HG02571 (cell line): ENCODE measurements around the gene OLFM4.

Source experiments
- ATAC-seq: cut with Tn5 transposase; IDR thresholded peaks from one replicate; pipeline ENCODE4 v1.9.1; 2021; ENCODE audit warnings: mild to moderate bottlenecking, moderate library complexity; ENCODE audit not compliant: unreplicated experiment

OLFM4 gene

DNA sequence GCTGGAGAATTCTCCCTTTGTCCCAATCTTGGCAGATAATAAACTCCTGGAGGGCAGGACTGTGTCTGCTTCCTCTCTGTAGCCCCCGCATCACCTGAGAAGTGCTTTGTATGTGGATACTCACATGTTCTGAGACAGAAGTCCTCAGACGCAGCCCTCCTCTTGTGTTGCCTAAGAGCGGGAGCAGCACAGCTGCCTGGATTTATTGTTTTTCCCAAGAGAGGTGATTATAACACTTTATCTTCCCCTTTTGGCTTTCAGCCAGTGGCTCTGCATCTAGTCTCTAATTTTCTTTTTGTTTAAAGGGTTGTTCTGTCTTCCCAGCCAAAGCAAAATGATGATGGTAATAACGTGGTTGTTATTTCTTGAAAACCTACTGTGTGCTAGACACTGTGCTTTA, 36.1 kb downstream of the OLFM4 start:
- ATAC-seq: no peak

DNA sequence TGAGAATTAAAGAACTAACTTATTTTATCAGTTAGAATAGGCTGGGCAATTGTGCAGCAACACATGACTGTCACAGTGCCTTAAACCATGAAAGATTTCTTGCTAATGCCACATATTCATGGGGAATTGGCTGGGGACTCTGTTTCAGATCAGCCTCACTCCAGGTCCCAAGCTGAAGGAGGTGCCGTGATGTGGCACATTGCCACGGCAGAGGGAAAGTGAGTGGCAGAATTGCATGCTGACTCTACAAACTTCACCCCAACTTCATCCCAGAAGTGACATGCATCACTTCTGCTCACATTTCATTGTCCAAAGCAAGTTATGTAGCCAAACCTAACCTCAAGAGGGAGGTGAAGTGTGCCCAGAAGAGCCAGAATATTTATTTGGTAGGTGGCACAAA, 37.8 kb downstream of the OLFM4 start:
- ATAC-seq: no peak

DNA sequence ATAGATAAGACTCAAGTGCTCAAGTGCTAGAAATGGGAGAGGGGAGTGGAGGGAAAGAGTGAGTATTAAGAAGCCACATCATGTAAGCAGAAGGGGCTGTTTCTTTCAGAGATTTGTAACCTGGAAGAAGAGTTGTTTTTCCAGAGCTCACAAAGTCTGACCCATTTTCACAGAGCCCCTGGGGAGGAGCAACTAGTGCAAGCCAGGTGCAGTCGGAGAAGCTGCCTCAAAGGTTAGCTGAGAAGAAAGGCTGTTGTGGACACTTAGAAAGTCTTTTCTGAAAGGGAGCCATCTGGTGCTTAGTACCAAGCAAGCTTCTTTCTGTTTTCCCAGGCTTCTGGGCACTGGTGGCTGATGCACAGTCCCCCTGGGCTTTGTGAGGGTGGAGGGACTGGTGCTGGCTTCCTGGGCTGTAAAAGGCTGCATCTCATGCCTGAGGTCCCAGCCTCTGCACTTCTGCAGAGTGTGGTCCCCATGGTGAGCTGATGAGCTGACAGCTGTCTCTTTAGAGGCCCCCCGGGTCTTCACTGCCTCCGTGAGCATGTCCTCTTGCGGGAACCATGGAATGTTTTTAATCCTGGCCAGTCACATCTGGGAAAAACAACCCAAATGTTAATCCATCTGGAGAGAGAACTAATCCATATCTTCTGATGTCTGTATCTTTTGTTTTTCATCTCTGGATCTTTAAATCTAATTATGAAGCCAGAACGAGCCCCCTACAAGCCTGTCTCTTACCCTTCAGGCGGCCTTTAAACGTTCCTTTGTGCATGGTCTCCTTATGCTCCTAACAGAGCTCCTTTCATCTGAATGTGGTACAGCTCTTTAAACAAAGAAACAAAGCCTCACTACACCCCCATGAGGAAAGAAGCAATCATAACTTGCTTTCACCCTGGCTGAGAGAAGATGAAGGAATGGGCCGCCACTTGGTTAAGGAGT, 40.2 kb downstream of the OLFM4 start:
- no peak for ATAC-seq

DNA sequence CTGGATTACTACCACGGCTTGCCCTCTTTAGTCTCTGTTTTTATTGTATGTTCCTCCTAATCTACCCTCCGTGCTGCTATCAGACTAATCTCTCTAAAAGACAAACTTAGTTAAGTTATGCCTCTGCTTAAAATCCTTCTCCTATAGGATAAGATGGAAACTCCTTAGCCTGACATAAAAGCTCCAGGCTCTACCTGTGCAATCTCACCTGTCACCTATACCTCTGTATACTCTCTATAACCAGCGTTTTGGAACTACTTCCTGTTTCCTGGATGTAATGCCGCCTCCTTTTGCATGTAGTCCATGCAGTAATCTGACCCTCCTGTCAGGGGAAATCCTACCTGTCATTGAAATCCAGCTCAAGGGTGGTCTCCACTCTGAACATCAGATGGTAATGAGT, 41.2 kb downstream of the OLFM4 start:
- ATAC-seq: no peak

DNA sequence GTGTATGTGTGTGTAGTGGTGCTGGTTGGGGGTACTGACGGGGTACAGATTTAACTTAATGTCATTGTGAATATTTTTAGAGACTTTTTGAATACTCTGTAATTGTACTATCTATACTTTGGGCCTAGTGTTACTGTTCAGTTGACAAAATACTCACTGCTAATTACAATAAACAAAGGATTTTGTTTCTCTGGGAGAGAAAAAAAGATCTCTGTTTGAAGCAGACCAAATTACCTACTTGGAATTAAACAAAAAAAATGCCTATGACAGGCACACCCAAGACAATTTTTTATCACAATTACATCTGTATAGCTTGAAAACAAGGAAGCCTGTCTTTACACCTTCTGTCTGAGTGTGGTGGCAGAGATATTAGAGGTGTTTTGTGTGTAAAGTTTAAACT, 45.1 kb downstream of the OLFM4 start:
- no peak for ATAC-seq

DNA sequence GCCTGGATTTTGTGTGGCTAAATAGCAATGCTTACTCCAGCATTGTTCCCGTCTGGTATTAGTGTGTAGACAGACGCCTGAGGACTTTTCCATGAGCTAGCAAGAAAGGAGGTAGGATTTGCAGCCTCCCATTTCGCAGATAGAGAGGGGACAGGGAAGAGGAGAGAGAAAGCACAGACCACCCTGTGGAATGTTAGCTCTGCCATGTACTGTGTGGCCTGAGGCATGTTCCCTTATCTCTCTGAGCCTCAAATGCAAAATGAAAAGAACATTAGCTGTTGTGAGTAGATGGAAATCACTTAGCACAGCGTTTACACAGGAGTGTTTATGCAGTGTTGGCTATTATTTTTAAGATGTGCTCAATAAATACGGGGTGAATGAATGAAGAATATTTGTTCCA, 45.5 kb downstream of the OLFM4 start:
- ATAC-seq: no peak

DNA sequence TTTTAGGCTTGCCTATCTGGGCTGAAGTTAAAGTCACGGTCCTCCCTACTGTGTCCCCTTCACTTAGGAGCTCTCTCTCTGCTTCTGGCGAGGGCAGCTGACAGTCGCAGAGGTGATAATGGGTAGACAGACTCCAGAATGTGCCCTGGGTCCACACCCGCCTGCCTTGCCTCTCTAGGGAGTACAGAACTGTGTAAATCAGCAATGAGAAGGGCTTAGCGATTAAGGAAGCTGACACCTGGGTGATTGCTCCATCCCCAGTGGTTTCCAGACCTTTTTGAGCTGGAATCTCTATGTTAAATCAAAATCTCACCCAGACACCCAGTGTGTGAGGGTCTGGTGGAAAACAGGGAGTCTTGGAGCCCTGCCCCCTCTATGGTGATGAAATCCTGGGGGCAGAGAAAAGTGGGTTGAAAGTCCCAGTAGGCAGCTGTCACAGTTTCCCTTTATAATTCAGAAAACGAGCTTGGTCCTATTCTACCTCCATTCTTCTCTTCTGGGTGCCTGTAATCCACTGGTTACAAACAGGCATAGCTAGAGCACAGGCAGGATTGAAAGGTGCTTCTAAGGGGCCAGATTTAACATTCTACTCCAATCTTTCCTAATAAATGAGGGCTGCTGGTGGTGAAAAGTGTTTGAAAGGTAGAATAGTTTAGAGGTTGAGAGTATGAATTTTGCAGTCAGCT, 46.9 kb downstream of the OLFM4 start:
- no peak for ATAC-seq

DNA sequence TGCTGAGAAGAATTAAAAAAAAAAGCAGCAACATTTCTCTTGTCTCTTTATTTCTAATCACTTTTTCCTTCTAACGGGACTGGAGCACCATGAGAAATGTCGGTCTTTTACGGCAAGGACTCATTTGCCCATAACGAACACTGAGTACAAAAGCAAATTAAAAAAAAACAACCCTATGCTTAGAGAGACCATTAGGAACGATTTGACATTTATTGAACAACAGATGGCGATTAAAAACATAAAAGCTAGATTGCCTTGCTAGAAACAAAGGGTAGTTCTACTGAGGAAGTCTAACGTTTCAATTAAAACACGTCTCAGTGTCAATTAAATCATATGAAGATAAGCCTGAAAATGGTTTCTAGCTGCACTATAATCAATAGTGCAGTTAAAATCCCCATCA, 51.1 kb downstream of the OLFM4 start:
- no peak for ATAC-seq

DNA sequence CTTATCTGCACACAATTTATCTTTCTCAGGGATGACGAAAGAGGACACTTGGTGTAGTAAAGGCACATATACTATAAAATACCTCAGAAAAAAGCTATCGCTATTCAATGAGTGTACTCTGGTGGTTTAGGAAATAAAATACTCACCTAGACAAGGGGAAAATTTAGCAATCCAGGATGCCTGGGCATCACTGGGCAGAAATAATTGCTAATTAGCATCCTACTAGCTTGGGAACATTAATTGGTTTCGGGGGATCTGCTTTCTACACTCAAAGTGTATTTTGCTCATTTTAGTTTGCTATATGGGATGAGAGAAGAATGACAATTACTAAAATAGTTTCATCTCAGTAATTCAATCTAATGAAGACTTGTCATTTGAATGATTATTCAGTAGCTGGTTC, 60.3 kb downstream of the OLFM4 start:
- no peak for ATAC-seq

DNA sequence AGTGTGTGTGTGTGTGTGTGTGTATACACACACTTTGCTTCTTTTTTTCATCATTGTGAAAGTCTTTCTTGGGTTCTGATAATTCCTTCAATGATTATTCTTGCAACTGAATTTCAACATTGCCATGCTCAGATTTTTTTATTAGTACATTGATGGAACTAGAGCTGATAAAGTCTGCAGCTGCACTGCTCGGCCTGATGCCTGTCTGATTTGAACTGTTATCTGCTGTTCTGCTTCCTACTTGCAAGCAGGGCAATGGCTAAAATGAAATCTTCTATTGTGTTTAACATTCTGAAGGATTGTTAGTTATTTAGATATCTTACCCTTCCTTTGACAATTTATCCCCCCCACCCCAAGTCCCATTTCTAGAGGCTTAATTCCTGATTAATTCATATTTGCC, 61.3 kb downstream of the OLFM4 start:
- no peak for ATAC-seq

DNA sequence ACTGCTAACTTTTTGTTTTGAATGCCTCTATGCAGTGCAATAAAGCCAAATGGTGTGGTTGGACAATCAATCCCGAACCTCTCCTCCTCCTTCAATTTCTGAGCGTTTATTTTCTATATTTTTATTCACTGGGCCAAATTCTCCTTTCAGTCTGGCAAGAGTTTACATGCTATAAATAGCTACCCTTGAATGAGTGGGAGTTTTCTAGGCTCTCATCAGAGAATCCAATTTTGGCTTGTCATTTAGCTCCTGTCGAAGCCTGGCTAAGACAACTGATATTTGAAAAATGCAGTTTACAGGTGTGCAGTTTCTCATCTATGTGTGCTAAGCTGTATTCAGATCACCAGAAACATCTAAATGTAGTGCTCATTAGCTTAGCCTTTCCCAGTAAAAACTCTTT, 61.8 kb downstream of the OLFM4 start:
- no peak for ATAC-seq

DNA sequence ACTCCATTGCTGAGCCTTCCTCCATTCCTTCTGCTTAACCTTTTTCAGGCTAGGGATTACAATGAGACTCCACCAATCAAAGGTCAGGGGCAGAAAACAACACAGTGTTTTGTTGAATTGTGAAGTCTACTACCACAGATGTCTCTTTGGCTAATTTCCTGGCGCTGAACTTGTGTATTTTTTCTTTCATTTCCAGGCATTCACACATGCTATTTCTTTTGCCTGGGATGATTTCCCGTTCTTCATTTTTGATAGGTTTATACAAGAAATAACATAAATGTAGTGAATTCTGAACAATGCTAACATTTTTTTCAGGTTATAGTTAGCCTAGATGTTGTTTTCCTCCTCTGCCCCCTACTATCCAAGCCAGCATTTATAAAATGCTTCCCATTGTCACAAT, 64.3 kb downstream of the OLFM4 start:
- no peak for ATAC-seq

DNA sequence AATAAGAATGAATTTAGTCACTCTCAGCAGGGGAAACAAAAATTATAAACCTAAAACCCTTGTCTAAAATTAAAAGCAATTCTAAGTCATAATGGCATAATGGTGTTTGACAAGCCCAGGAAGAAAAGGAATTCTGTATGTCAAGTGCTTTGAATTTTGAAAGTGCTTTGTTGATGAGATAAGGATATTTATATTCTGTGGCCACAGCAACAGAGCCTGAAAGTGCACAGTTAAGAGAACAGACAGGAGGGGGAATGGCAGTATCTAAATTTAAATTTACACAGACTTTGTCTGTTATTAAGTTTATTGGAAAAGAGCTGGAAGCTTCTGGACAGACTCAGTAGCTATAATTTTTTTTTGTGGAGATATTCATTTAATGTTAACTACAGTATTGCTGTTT, 69.8 kb downstream of the OLFM4 start:
- ATAC-seq: no peak

DNA sequence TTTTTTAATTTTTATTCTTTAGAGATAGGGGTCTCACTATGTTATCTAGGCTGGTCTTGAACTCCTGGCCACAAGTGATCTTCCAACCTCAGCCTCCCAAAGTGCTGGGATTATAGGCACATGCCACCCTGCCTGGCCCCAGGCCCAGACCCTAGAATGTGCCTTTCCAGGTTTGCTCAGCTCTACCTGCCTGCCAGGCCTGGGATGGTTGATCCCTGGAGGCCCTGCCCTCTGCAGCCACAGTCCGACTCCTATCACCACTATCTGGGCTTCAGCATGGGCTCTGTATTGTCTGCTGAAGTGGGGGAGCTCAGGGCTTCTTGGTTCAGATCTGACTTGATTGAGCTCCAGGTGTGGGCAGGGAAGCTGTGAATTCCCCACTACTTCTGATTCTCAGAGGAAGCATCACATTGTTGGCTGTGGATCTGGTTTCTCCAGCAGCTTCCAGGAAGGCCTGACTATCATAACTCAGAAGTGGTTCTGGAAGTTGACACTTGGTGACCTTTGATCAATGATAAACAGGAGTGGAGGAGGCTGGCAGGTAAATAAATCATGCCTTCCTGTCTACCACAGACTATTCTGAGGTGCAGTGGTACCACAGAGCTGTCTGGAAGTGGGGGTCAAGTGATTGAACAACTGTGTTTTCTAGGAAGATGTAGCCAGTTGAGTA, 71.9 kb downstream of the OLFM4 start:
- no peak for ATAC-seq
